Common myeloid progenitor, CD34-positive (primary cell): ENCODE data around the gene GLB1L3.

Source experiments
- CTCF ChIA-PET: fragments of 350-600 bp; sonication (Branson Sonifier 250); formaldehyde crosslinking; loops from one replicate; lab custom pipeline; 2021; ENCODE audit warnings: antibody characterized with exemption; lab: Charles Lee
- POLR2A ChIA-PET: fragments of 350-600 bp; sonication (Branson Sonifier 250); formaldehyde crosslinking; loops from one replicate; lab custom pipeline; 2021; ENCODE audit warnings: antibody characterized with exemption; lab: Charles Lee
- DNase-seq, 3 donors: peaks; one replicate each; pipeline versions ENCODE4 v3.0.0 to v3.0.0-alpha.2; 2013
- H3K27ac ChIP-seq, 2 experiments: 1 replicate in 1 of 2; 2 replicates in 1 of 2; pipeline ENCODE4 v1.7.0; 2013; ENCODE audit warnings: inconsistent platforms in 2 of 2, low read length in 2 of 2, mild to moderate bottlenecking in 2 of 2, low read depth in 1 of 2, moderate library complexity in 1 of 2; ENCODE audit not compliant: severe bottlenecking in 2 of 2, insufficient read depth in 1 of 2, poor library complexity in 1 of 2
- H3K27me3 ChIP-seq, 5 experiments: replicated peaks in 2 of 5; 1 replicate in 3 of 5; 2 replicates in 2 of 5; pipeline versions ENCODE4 v1.6.1 to v1.7.0; 2013; ENCODE audit warnings: low read length in 4 of 5, mild to moderate bottlenecking in 2 of 5, moderate library complexity in 2 of 5, inconsistent platforms in 1 of 5; ENCODE audit not compliant: insufficient read depth in 5 of 5, control insufficient read depth in 4 of 5
- H3K36me3 ChIP-seq, 4 experiments: 1 replicate in 2 of 4; 2 replicates in 2 of 4; pipeline versions ENCODE4 v1.6.1 to v1.7.0; 2013; ENCODE audit warnings: low read length in 3 of 4, control low read depth in 1 of 4, mild to moderate bottlenecking in 1 of 4; ENCODE audit not compliant: control insufficient read depth in 4 of 4, insufficient read depth in 4 of 4
- H3K4me1 ChIP-seq, 4 experiments: 1 replicate in 3 of 4; 2 replicates in 1 of 4; pipeline versions ENCODE4 v1.6.1 to v1.7.1; 2013; ENCODE audit warnings: low read length in 3 of 4, mild to moderate bottlenecking in 3 of 4, control low read depth in 1 of 4, inconsistent platforms in 1 of 4, moderate library complexity in 1 of 4; ENCODE audit not compliant: control insufficient read depth in 4 of 4, insufficient read depth in 4 of 4; ENCODE audit errors: control extremely low read depth in 1 of 4
- H3K4me3 ChIP-seq, 7 experiments: 1 replicate in 4 of 7; 2 replicates in 3 of 7; pipeline versions ENCODE4 v1.5.1 to v1.7.0; 2013; ENCODE audit warnings: mild to moderate bottlenecking in 7 of 7, low read length in 6 of 7, moderate library complexity in 6 of 7, inconsistent platforms in 2 of 7, low read depth in 2 of 7, control low read depth in 1 of 7; ENCODE audit not compliant: insufficient read depth in 4 of 7, control insufficient read depth in 1 of 7; ENCODE audit errors: extremely low read depth in 1 of 7
- H3K9me3 ChIP-seq, 5 experiments: 1 replicate in 4 of 5; 2 replicates in 1 of 5; pipeline versions ENCODE4 v1.6.1 to v1.7.1; 2013; ENCODE audit warnings: low read length in 4 of 5, mild to moderate bottlenecking in 2 of 5, inconsistent platforms in 1 of 5, low read depth in 1 of 5, moderate library complexity in 1 of 5; ENCODE audit not compliant: control insufficient read depth in 4 of 5, insufficient read depth in 2 of 5; ENCODE audit errors: control extremely low read depth in 1 of 5
- WGBS: methylation state at CpG from one replicate; pipeline ENCODE4 v1.1.5; 2013; ENCODE audit not compliant: insufficient coverage; 5-methylcytosine and 5-hydroxymethylcytosine counted together

GLB1L3 gene

GRCh38 chr11:134332189-134332631, 56.0 kb downstream of the GLB1L3 start:
- no peaks in the 10 kb centered on the region for H3K36me3 ChIP-seq
- DNase-seq: peak; percentile 10 to 40 (median 22)
- ChIA-PET POLR2A (no interaction called here), CTCF (no interaction called here)
- peaks cover 8 to 41% (median 32%) of the 10 kb centered on the region in 5 experiments for H3K27me3 ChIP-seq
- H3K27ac ChIP-seq: no peak overlapping the region
- peaks cover 0 to 2% (median 0%) of the 10 kb centered on the region in 5 experiments for H3K9me3 ChIP-seq
- WGBS: under 1% methylated on average over 40 of the region's 40 CpGs
- peaks cover 3 to 18% (median 11%) of the 10 kb centered on the region in 4 experiments for H3K4me1 ChIP-seq
- peak overlapping the region; percentile 26 to 72 (median 49) for H3K4me3 ChIP-seq

GRCh38 chr11:134332782-134333181, 56.6 kb downstream of the GLB1L3 start:
- CTCF ChIA-PET: no interaction called here
- peaks cover 8 to 41% (median 32%) of the 10 kb centered on the region in 5 experiments for H3K27me3 ChIP-seq
- H3K4me3 ChIP-seq: peak overlapping the region in 1 of 7 experiments; percentile 72

GRCh38 chr11:134333312-134333711, 57.1 kb downstream of the GLB1L3 start:
- Histone ChIP-seq H3K4me3 (no peak overlapping the region), H3K36me3 (no peaks in the 10 kb centered on the region), H3K9me3 (peaks cover 0 to 2% (median 0%) of the 10 kb centered on the region in 5 experiments), H3K27ac (no peak overlapping the region), H3K27me3 (peaks cover 8 to 42% (median 32%) of the 10 kb centered on the region in 5 experiments), H3K4me1 (peaks cover 3 to 18% (median 11%) of the 10 kb centered on the region in 4 experiments)
- DNase-seq: no peak
- ChIA-PET POLR2A (no interaction called here), CTCF (no interaction called here)
- 98% methylated on average over 7 of the region's 7 CpGs for WGBS

More at GRCh38 chr11:134332782-134333181, 56.6 kb downstream of the GLB1L3 start:
- H3K4me1 ChIP-seq: peaks cover 3 to 18% (median 11%) of the 10 kb centered on the region in 4 experiments
- 60% methylated on average over 1 of the region's 7 CpGs for WGBS
- peaks cover 0 to 2% (median 0%) of the 10 kb centered on the region in 5 experiments for H3K9me3 ChIP-seq
- POLR2A ChIA-PET: no interaction called here
- H3K36me3 ChIP-seq: no peaks in the 10 kb centered on the region
- no peak overlapping the region for H3K27ac ChIP-seq
- no peak for DNase-seq

GRCh38 chr11:134333946-134334345, 57.8 kb downstream of the GLB1L3 start:
- peaks cover 0 to 2% (median 0%) of the 10 kb centered on the region in 5 experiments for H3K9me3 ChIP-seq
- peaks cover 3 to 18% (median 11%) of the 10 kb centered on the region in 4 experiments for H3K4me1 ChIP-seq
- no peak overlapping the region for H3K27ac ChIP-seq
- ChIA-PET CTCF (no interaction called here), POLR2A (no interaction called here)
- peaks cover 8 to 39% (median 30%) of the 10 kb centered on the region in 5 experiments for H3K27me3 ChIP-seq
- 100% methylated on average over 3 of the region's 3 CpGs for WGBS
- H3K4me3 ChIP-seq: no peak overlapping the region
- no peaks in the 10 kb centered on the region for H3K36me3 ChIP-seq
- DNase-seq: no peak

- Histone ChIP-seq H3K36me3 (no peaks in the 10 kb centered on the region), H3K27ac (no peak overlapping the region), H3K4me3 (no peak overlapping the region), H3K9me3 (no peaks in the 10 kb centered on the region), H3K4me1 (peaks cover 3 to 18% (median 11%) of the 10 kb centered on the region in 4 experiments), H3K27me3 (peaks cover 8 to 35% (median 25%) of the 10 kb centered on the region in 5 experiments)
- ChIA-PET CTCF (interaction anchor here (0.6 kb wide), 1 partner anchor 109 kb away, joined by 3 read pairs; no protein-coding TSS in a partner anchor), POLR2A (no interaction called here)
- no peak for DNase-seq
- WGBS: 97% methylated on average over 7 of the region's 10 CpGs
These were observed 58.8 kb downstream of the GLB1L3 start for GRCh38 chr11:134334796-134335571.

GRCh38 chr11:134337051-134337450, 60.9 kb downstream of the GLB1L3 start:
- Histone ChIP-seq H3K4me3 (no peak overlapping the region), H3K27me3 (peaks cover 0 to 24% (median 11%) of the 10 kb centered on the region in 5 experiments), H3K36me3 (no peaks in the 10 kb centered on the region), H3K27ac (no peak overlapping the region), H3K9me3 (no peaks in the 10 kb centered on the region), H3K4me1 (peaks cover 0 to 6% (median 4%) of the 10 kb centered on the region in 4 experiments)
- 95% methylated on average over 4 of the region's 4 CpGs for WGBS
- ChIA-PET POLR2A (no interaction called here), CTCF (no interaction called here)
- no peak for DNase-seq

- no peaks in the 10 kb centered on the region for H3K36me3 ChIP-seq
- peaks cover 0 to 17% (median 3%) of the 10 kb centered on the region in 5 experiments for H3K27me3 ChIP-seq
- POLR2A ChIA-PET: no interaction called here
- no peak overlapping the region for H3K4me3 ChIP-seq
- no peaks in the 10 kb centered on the region for H3K4me1 ChIP-seq
- H3K9me3 ChIP-seq: no peaks in the 10 kb centered on the region
- CTCF ChIA-PET: interaction anchor here (0.9 kb wide), 1 partner anchor 170 kb away, joined by 3 read pairs; no protein-coding TSS in a partner anchor
- no peak overlapping the region for H3K27ac ChIP-seq
- WGBS: 91% methylated on average over 15 of the region's 15 CpGs
- no peak for DNase-seq
These were observed 61.9 kb downstream of the GLB1L3 start for GRCh38 chr11:134338068-134338467.
